IPS DF 4.7 (cell line): ENCODE measurements around the gene PDZD2.
"Not testable (repeated sequence)": the region's sequence is repeated elsewhere in the genome, so short reads cannot be mapped to it uniquely, and the experiment has no call there.

Experiments
- DNase-seq: peaks from one replicate; pipeline ENCODE4 v3.0.0-alpha.2; 2013; ENCODE audit warnings: low spot score; ENCODE audit errors: extremely low read depth

The PDZD2 gene

DNA sequence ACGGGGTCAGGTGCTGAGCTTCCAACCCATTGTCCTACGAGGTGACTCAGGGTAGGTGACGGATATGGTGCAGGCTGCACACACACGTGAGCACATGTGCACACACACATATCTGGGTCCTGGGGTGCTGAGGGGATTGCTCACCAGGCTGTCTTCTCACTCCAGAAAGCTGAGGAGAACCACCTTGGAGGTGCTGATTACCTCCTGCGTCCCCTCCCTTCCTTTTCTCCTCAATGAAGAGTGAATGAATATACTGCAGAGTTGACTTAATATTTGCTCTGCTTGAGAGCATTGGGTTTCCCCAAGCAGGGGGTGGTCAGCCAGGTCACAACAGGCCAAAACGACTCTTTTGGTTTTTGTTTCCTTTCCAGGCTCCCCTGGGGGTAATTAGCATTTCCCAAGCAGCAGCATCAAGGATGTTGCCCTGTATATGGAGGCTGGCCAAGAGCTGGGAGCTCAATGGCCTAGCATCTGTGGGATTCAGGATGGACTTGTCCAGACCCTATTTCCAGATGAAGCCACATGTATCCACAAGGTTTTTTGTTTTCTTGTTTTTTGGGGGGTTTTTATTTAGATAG lies 49.7 kb downstream of the PDZD2 start:
- no peak for DNase-seq

DNA sequence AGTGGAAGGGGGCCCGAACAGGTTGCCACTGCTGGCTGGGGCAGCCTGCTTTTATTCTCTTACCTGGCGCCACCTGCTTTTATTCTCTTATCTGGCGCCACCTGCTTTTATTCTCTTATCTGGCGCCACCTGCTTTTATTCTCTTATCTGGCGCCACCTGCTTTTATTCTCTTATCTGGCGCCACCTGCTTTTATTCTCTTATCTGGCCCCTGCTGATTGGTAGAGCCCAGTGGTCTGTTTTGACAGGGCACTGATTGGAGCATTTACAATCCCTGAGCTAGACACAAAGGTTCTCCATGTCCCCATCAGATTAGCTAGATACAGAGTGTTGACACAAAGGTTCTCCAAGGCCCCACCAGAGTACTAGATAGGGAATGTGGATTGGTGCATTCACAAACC lies 52.5 kb downstream of the PDZD2 start:
- not testable (repeated sequence) for DNase-seq

DNA sequence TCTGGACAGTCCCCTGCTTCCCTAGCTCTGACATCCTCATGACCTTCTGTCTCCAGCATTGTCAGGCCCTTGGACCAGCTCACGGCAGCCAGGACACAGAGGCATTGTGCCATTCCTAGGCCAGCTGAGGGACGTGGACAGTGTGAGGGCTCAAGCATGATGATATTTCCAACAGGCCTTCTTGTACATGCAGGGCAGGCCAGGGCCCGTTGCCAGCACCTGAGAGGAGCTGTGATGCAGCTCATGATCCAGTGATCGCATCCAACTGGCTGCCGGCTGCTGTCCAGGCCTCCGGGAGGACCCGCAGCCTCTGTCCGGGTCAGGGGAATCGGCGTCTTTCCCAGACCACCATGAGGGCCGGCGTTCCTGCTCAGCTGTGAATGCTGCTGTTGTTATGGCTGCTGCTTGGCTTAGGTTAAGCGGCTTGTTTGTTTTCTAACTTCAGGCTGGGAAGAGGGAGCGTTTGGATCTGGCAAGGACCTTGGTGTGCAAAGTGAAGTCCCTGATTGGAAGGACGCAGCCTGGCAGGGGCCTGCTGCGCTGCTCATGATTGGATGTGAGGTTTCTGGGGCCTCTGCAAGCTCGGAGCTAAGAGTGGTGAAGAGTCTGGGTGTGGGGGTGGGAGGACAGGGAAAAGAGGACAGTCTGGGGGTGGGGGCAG lies 53.8 kb downstream of the PDZD2 start:
- DNase-seq, result no peak

DNA sequence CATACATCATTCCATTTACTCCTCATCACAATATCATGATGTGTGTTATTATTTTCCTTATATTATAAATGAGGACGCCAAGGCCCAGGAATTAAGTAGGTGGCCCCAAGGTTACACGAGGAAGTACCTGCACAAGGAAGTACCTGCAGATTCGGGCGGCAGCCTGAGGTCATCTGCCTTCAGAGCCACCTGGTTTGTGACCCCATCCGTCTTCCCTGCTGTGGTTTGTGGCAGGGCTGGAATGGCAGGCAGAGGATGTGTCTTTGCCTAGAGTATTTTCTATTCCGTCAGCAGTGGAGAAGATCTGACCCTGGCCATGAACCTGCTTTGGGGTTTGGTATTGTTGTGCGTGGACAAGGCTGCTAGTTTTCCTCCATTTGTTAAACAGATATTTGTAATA lies 59.7 kb downstream of the PDZD2 start:
- DNase-seq, result no peak

DNA sequence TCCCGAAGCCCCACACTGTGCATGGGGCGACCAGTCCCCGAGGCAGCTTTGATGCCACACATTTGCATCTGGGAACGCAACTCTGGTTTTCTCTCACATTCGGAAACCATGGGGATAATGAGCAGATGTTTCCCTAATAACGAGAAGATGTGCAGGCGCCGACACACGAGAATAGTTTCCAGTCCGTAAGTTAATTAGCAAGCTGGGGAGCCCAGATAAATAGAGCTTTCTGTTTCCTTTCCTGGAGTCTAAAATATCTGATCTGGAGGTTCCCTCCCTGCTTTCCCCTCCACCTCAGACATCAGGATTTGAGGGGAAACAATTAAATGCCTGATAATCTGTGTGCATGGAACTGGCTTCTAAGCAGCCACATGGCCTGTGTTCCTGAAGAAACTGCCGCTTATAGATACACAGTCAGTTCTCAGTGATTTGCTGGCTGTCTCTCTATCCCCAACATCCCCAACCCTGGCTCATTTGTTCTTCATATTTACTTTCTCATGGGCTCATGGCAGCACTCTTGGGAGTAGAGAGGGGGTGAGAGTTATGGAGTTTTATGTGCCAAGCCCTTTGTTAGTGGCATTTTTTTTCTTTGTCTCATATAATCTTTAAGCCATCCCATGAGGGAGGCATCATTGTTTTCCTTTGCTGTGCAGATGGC lies 62.8 kb downstream of the PDZD2 start:
- DNase-seq, result no peak

DNA sequence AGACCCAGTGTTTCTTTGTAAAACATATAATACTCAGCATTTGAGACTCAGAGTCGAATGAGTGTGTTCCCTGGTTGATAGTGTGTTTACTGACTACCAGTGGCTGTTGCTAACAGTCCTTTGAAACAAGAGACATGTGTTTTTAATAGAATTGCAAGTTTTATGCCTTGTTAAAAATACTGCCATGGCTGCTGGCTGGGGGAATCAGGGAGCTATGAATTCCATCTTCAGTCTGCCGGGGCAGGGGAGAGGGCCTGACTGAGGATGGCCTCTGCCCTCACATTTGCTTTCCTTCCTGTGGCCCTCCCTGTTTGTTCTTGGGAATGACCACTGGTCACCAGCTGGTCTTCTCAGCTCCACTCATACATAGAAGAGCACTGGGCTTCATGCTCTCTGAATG lies 63.8 kb downstream of the PDZD2 start:
- no peak for DNase-seq

DNA sequence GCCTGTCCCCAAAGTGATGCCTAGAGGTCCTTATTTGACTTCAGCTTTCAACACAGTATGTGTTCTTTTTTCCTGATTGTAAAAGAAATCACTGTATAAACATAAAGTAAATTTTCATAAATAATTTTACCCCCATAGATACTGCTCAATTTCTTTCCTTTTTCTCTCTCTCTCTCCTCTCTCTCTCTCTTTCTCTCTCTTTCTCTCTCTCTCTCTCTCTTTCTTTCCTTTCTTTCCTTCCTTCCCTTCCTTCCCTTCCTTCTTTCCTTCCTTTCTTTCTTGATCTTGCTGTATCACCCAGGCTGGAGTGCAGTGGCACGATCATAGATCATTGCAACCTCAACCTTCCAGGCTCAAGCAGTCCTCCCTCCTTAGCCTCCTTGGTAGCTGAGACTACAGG lies 64.8 kb downstream of the PDZD2 start:
- no peak for DNase-seq

DNA sequence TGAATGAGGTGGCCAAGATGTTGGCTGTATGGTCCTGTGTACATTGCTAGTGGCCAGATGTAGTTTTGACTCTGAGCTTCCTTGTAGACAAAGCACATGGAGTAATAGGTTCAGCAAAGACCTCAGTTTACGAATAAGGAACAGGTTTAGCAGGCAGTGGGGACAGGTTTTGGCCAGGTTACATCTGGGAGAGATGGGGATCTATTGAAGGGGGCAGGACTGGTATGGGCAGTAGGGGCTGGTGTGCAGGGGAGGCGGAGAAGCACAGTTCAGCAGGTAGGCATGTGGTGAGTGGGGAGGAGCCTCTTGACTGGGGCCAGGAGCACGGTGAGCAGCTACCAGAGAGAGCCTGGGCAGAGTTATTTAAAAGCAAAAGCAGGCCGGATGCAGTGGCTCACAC lies 67.3 kb downstream of the PDZD2 start:
- DNase-seq, result no peak

DNA sequence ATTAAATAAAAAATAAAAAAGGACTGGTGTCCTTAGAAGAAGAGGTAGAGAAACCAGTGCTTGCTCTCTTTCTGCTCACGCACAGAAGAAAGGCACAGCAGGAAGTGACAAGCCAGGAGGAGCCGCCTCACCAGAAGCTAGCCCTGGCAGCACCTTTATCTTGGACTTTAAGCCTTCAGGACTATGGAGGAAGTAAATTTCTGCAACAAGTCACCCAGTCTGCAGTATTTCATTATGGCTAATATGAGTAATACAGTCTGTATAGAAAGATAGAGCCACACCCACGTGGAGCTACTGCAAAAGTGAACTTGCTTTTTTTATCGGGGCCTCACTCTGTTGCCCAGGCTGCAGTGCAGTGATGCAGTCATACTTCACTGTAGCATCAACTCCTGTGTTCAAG lies 68.4 kb downstream of the PDZD2 start:
- no peak for DNase-seq

DNA sequence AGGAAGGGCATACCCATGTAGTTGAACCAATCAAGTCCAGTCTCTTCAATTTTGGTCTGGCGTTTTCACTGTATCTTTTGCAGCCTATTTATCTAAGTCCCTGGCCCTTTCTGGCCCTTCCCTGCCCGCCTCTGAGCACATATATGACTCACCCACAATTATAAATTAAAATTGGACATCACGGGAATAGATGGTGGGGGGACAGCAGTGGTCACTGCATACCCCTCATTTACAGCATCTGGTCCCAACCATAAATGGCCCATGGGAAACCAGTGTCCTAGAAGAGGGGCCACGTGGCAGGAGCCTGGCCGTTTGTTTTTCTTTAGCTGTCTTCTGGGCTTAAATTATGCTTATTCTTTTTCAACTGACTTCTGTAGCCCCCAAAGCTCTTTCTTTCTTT lies 69.2 kb downstream of the PDZD2 start:
- no peak for DNase-seq

DNA sequence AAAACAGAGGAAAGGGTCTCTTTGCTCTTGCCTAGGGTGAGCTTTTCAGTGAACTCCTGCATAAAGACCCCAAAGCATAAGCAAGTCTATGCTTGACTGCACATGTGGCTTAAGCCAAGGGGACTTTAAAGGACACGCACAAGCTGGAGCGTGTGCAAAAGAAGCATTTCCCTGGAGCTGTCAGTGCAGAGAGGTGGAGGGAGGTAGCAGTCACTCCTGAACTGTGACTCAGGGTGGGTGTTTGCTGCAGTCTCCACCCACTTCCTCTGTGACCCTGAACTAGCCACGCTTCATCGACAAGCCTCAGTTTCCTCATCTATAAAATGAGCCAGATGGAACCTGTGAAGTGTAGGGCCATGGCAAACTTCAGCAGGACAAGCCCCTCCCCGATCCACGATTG lies 72.4 kb downstream of the PDZD2 start:
- DNase-seq, result no peak

DNA sequence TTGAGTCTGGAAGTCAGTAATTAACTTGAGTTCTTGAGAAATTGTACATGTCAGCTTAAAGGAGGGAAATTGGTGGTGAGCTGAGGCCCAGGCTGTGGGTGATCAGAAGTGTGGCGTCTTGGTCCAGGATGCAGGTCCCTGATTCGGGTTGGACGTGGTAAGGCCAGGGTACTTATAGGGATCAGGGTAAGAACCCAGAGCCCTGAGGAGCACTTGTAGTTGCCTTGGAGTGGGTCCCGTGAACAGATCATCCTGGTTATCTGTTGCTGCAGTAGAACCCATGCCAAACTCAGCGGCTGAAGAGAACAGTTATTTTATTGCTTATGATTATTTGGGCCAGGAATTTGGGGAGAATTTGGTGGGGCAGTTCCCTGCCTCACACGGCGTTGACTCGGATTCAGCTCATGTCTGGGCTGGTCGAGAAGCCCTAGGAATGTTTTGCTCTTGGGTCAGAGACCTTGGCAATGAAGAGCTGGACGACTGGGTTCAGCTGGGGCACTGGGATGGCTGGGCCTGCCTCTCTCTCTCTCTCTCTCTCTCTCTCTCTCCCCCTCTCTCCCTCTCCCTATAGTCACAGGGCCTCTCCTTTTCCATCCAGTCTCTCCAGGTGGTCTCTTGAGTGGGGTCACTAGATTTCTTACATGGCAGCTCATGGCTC lies 73.1 kb downstream of the PDZD2 start:
- DNase-seq, result no peak

DNA sequence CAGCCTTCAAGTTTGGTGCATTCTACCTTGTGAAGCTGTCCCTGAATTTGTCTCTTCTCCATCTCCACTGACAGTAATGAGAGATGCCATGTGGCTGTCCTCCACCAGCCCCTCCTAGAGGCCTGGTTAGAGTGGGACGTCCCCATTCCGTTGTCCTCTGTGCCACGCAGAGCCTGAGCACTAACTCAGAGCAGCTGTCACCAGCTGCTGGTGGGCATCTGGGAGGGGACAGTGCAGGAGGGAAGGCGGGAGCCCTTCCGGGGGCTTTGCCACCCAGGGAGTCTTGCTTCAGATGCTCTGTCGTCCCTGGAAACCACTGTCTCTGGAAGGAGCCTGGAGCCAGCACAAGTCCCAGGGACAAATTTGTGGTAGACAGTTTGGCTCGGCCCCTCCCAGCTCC lies 78.6 kb downstream of the PDZD2 start:
- no peak for DNase-seq

DNA sequence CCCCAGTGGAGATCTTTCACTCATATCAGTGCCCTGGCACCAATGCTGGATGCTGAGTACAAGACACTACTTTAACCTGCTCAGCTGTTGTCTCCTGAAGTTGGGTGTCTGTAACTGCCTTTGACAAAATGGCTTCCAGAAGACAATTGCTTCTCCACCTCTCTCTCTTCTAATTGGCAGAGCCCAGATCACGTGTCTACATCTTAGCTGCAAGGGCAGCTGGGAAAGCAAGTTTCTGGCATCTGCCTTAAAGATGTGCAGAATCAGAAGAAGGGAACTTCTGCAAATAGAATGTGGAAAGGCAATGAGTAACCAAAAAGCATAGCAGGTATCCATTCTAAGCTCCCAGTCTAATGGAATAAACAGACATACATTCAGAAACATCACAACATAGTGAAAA lies 81.1 kb downstream of the PDZD2 start:
- DNase-seq, result no peak

DNA sequence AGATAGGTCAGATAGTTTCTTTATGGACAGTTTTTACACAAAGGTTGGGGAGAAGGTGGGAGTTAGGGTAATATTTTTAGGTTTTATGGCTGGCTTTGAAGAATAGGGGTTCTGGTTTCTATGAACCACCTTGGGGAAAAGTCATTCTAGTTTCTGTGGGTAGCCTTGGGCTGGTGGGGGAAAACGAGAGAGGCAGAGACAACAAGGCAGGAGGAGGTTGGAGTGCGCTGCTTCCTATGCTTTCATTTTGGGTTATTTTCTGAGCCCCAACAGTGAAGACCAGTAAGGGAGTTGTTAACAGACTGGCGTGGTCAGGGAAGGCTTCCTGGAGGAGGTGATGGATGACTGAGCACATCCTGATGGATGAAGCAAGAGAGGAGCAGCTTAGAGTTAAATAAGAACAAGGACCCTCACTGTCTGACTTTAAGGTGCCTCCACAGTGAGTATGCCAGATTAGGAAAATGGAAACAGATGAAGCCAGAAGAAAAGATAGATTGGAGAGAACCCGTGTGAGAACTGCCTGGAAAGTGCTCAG lies 81.9 kb downstream of the PDZD2 start:
- DNase-seq, result no peak

DNA sequence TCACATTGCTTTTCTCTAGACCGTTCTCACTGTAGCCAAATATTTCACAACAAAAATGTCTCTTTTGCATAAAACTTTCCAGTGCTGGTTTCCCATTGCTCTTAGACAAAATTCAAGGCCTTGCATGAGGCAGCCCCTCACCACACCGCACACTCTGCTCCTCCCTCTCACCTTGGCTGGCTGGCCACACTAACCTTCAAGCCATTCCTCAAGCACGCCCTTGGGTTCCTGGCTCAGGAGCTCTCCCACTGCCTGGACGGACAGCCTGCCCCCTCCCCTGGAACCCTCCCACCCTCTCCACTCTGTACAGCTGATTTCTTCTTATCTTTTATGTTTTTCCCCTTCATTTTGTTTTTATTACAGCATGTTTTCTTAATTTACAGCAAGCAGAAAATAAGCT lies 83.2 kb downstream of the PDZD2 start:
- no peak for DNase-seq

DNA sequence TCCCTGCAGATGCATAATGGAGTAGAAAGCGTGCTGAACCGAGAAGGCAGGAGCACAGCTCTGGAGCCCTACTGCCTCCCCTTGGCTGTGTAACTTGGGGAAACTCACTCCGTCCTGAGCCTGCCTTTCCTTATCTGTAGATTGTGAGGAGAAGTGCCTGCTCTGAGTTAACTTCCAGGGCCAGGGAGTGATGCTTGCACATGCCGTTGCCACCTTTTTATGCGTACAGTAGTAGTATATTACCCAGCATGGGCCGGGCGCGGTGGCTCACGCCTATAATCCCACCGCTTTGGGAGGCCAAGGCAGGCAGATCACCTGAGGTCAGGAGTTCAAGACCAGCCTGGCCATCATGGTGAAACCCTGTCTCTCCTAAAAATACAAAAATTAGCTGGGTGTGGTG lies 87.1 kb downstream of the PDZD2 start:
- DNase-seq, result no peak

DNA sequence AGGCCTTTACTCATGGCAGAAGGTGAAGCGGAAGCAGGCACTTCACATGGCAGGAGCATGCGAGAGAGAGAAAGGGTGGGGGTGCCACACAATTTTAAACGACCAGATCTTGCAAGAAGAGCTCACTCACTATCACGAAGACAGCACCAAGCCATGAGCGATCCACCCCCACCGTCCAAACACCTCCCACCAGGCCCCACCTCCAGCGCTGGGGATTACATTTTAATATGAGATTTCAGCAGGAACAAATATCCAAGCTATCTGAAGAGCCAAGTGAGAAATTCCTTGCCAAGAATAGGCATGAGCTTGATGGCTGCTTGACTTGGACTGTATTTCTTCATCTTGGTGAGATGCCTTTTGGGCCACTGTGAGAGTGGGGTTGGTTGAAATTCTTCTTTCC lies 88.0 kb downstream of the PDZD2 start:
- DNase-seq, result no peak

DNA sequence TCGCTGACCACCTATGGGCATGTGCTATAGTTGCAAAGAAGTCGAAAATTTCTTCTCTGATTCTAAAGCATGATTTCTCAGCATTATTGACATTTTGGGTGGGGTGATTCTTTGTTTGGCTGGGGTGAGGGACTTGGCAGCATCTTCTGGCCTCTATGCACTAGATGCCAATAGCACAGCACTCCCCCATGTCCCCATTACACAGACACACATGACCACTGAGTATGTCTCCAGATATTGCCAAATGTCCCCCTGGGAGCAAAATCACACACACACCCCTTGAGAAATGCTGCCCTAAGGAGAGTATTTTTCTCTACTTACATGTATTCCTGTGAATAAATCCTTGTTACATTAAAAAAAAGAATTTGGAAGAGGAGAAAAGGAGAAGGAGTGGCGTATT lies 89.1 kb downstream of the PDZD2 start:
- DNase-seq, result no peak

DNA sequence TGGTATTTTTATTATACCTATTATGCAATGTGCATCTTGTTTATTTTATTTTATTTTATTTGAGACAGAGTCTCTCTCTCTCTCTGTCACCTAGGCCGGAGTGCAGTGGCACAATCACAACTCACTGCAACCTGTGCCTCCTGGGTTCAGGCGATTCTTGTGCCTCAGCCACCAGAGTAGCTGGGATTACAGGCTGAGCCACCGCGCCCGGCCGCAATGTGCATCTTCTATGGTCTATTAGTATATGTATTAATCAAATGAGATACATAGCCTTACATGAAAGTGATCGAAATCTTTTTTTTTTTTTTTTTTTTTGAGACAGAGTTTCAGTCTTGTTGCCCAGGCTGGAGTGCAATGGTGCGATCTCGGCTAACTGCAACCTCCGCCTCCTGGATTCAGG lies 89.9 kb downstream of the PDZD2 start:
- not testable (repeated sequence) for DNase-seq

DNA sequence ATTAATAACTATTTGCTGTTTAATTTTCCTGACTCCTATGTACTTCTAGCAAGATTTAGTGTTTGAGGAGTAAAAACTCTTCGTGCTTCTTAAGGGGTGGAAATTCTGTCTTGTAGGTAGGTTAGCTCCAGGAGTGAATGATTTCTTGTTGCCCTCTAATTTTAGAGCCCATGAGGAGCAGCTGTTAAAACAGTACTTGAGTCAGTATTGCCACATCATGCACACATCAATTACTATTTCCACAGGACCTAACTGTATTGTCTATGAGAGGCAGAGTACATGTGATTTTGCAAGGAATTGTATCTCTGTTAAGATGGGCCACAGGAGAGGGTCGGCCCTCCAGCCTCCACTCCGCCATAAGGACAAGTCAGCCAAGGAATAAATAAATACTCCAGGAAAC lies 91.2 kb downstream of the PDZD2 start:
- no peak for DNase-seq

DNA sequence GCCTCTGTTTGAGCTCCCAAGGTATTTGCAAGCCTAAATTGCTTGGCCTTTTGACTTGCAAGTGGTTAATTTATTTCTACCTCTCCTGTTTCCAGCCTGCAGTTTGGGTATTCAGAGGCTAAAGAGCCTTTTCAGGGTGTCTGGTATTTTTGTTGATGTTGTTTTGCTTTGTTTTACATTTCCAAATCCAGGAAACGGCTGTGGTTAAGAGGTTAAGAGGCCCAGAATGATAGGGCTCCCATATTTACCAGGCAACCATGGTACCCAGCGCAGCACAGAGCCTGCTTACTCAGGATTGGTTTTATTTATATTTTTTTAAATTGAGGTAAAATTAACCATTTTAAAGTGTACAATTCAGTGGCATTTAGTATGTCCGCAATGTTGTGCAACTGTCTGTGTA lies 92.1 kb downstream of the PDZD2 start:
- DNase-seq, result peak; percentile 79
